ENCODE results near the gene HOXA3. TPM values are rescaled to one million over a fixed set of nuclear protein-coding genes. Genes with fewer than 3 reads are reported as not detected.

Gene HOXA3
- total and polyA plus RNA-seq, 7 donors: 3.9 to 20.8 (median 10.3) TPM

- intact Hi-C loops (cut with DNase I): no loop called here
- H3K4me1 ChIP-seq: peaks cover 0 to 58% (median 32%) of the 10 kb centered on the region in 4 donors
- WGBS, 2 donors: 23 to 57% methylated on average over 44 of the region's 44 CpGs
Measured at GRCh38 chr7:27106181-27106900, 46.0 kb downstream of the HOXA3 start.

GRCh38 chr7:27105301-27106031, 46.9 kb downstream of the HOXA3 start:
- 81 to 82% methylated on average over 13 of the region's 13 CpGs for WGBS, 2 donors
- Histone ChIP-seq H3K9me3 (no peaks in the 10 kb centered on the region), H3K4me1 (peaks cover 0 to 52% (median 24%) of the 10 kb centered on the region in 4 donors), H3K4me3 (peak overlapping the region in 2 of 4 donors; percentile 39 to 47), H3K27me3 (no peaks in the 10 kb centered on the region), H3K27ac (peak overlapping the region; percentile 93 to 99 (median 94)), H3K36me3 (no peaks in the 10 kb centered on the region)
- TF ChIP-seq POLR2A (IDR thresholded peaks at IDR 0.05): no peak
- no peak for TF ChIP-seq CTCF (IDR thresholded peaks at IDR 0.05)
- TF ChIP-seq EP300 (IDR thresholded peaks at IDR 0.05): no peak
- TF ChIP-seq POLR2AphosphoS5 (IDR thresholded peaks at IDR 0.05): no peak
- intact Hi-C loops (cut with DNase I): no loop called here
- no peak for DNase-seq

More at GRCh38 chr7:27106181-27106900, 46.0 kb downstream of the HOXA3 start:
- TF ChIP-seq POLR2AphosphoS5 (IDR thresholded peaks at IDR 0.05): peak in 2 of 4 donors; percentile 22 to 60
- no peak for TF ChIP-seq POLR2A (IDR thresholded peaks at IDR 0.05)
- no peak for TF ChIP-seq EP300 (IDR thresholded peaks at IDR 0.05)
- H3K27me3 ChIP-seq: no peaks in the 10 kb centered on the region
- H3K9me3 ChIP-seq: no peaks in the 10 kb centered on the region
- no peaks in the 10 kb centered on the region for H3K36me3 ChIP-seq
- H3K4me3 ChIP-seq: peak overlapping the region; percentile 28 to 47 (median 42)
- peak; percentile 74 for DNase-seq
- H3K27ac ChIP-seq: peak overlapping the region; percentile 93 to 99 (median 94)

- Histone ChIP-seq H3K27ac (peak overlapping the region; percentile 93 to 99 (median 94)), H3K27me3 (no peaks in the 10 kb centered on the region), H3K4me1 (peaks cover 0 to 52% (median 15%) of the 10 kb centered on the region in 4 donors), H3K9me3 (no peaks in the 10 kb centered on the region), H3K36me3 (no peaks in the 10 kb centered on the region), H3K4me3 (peak overlapping the region in 2 of 4 donors; percentile 50 to 53)
- intact Hi-C loops (cut with DNase I): loop anchor here (5.0 kb wide), 1 partner anchor 63 kb away; the partner anchor contains the start of gene HOXA9
- TF ChIP-seq EP300 (IDR thresholded peaks at IDR 0.05) (no peak), CTCF (IDR thresholded peaks at IDR 0.05) (no peak), POLR2AphosphoS5 (IDR thresholded peaks at IDR 0.05) (no peak), POLR2A (IDR thresholded peaks at IDR 0.05) (no peak)
- no peak for DNase-seq
- WGBS, 2 donors: 70 to 78% methylated on average over 13 of the region's 13 CpGs
Measured at GRCh38 chr7:27104341-27105058, 47.9 kb downstream of the HOXA3 start.

- WGBS, 2 donors: 21 to 35% methylated on average over 35 of the region's 35 CpGs
- Histone ChIP-seq H3K27me3 (no peaks in the 10 kb centered on the region), H3K27ac (peak overlapping the region; percentile 93 to 99 (median 94)), H3K4me3 (peak overlapping the region; percentile 34 to 53 (median 44)), H3K36me3 (no peaks in the 10 kb centered on the region), H3K9me3 (no peaks in the 10 kb centered on the region), H3K4me1 (peaks cover 0 to 52% (median 17%) of the 10 kb centered on the region in 4 donors)
- intact Hi-C loops (cut with DNase I): loop anchor here (5.0 kb wide), 1 partner anchor 64 kb away; the partner anchor contains the start of gene HOXA9
- TF ChIP-seq POLR2A (IDR thresholded peaks at IDR 0.05): peak in 1 of 2 donors; percentile 8
- peak in 1 of 4 donors; percentile 30 for TF ChIP-seq POLR2AphosphoS5 (IDR thresholded peaks at IDR 0.05)
- TF ChIP-seq EP300 (IDR thresholded peaks at IDR 0.05): no peak
- TF ChIP-seq CTCF (IDR thresholded peaks at IDR 0.05): no peak
- peak; percentile 74 for DNase-seq
Measured at GRCh38 chr7:27103489-27104226, 48.7 kb downstream of the HOXA3 start.
